Stomach (tissue), 9 donors: Measurements from ENCODE around the gene TWF2. TPM values are rescaled to one million over a fixed set of nuclear protein-coding genes. Genes with fewer than 3 reads are reported as not detected.
A peak's percentile ranks its signal among the peaks of the same experiment; 100 is the strongest.

Source experiments
- DNase-seq, 2 donors: peaks; one replicate each; pipeline versions ENCODE4 v3.0.0 to v3.0.0-alpha.2; 2013 to 2019
- H3K27ac ChIP-seq, 5 donors: fragments of 200-600 bp in 4 of 5; sonication (generic) in 4 of 5; one replicate each; pipeline ENCODE4 v1.5.1; 2013 to 2019; ENCODE audit warnings: mild to moderate bottlenecking in 1 of 5, moderate library complexity in 1 of 5
- H3K27me3 ChIP-seq, 3 donors: fragments of 200-600 bp; sonication (generic); one replicate each; pipeline ENCODE4 v1.5.1; 2017 to 2019; ENCODE audit warnings: mixed run types in 1 of 3
- H3K36me3 ChIP-seq, 4 donors: fragments of 200-600 bp; sonication (generic); 1 replicate in 3 of 4; 2 replicates in 1 of 4; pipeline ENCODE4 v1.5.1; 2016 to 2019
- H3K4me1 ChIP-seq, 4 donors: fragments of 200-600 bp; sonication (generic); one replicate each; pipeline ENCODE4 v1.5.1; 2016 to 2019
- H3K4me3 ChIP-seq, 4 donors: fragments of 200-600 bp; sonication (generic) in 3 of 4; one replicate each; pipeline ENCODE4 v1.5.1; 2016 to 2019; ENCODE audit warnings: mild to moderate bottlenecking in 1 of 4
- H3K9me3 ChIP-seq, 4 donors: fragments of 200-600 bp; sonication (generic); one replicate each; pipeline ENCODE4 v1.5.1; 2016 to 2019
- EP300 ChIP-seq: sonication (generic); formaldehyde crosslinking; IDR thresholded peaks from one replicate; pipeline ENCODE4 v1.6.1; 2017; ENCODE audit warnings: antibody characterized with exemption
- POLR2A ChIP-seq, 4 donors: fragments of 450-650 bp; IDR thresholded peaks; one replicate each; pipeline ENCODE4 v1.6.1; 2016; ENCODE audit warnings: antibody characterized with exemption in 4 of 4, control low read depth in 2 of 4, mild to moderate bottlenecking in 1 of 4, moderate library complexity in 1 of 4
- POLR2AphosphoS5 ChIP-seq, 3 donors: sonication (generic); formaldehyde crosslinking; IDR thresholded peaks; one replicate each; pipeline ENCODE4 v1.6.1; 2016; ENCODE audit warnings: antibody characterized with exemption in 3 of 3
- WGBS, 5 donors: extraction: QIAGEN DNeasy Blood & Tissue Kit in 3 of 5; methylation state at CpG; one replicate each; pipeline versions ENCODE4 v1.1.5 to v1.1.7; 2013 to 2018; 5-methylcytosine and 5-hydroxymethylcytosine counted together
- intact Hi-C: fragments of 100-400 bp; cut with DNase I; formaldehyde crosslinking; loops from one replicate; pipeline ENCODE4 v1.15.1; 2023; ENCODE audit warnings: low total_unique reads
- polyA plus RNA-seq, 3 donors: library from polyadenylated mRNA; stranded (reverse); fragments of 200-250 nt; gene quantifications; one replicate each; pipeline ENCODE4 v1.2.3, GENCODE V29; 2013
- total RNA-seq, 5 donors: library from RNA; depleted of rRNA; stranded (reverse); fragments of >200 nt; gene quantifications; one replicate each; pipeline versions ENCODE4 v1.1.0 to v1.2.3, GENCODE V29; 2014 to 2016
- TF ChIP-seq, protein P1 (sequence below), 7 experiments: fragments of 450-650 bp in 4 of 7; fragments of 200-600 bp in 3 of 7; sonication (generic) in 3 of 7; IDR thresholded peaks; one replicate each; pipeline ENCODE4 v1.5.1; 2016 to 2019; ENCODE audit warnings: antibody characterized with exemption in 7 of 7, control low read depth in 2 of 7, mild to moderate bottlenecking in 1 of 7
- donor health status: healthy with polysubstance abuse.
- donor health status: Bipolar disorder and iron deficiency.
- donor health status: healthy.

Gene TWF2
- total and polyA plus RNA-seq, 8 donors: 18.7 to 237 (median 40.0) TPM

DNA sequence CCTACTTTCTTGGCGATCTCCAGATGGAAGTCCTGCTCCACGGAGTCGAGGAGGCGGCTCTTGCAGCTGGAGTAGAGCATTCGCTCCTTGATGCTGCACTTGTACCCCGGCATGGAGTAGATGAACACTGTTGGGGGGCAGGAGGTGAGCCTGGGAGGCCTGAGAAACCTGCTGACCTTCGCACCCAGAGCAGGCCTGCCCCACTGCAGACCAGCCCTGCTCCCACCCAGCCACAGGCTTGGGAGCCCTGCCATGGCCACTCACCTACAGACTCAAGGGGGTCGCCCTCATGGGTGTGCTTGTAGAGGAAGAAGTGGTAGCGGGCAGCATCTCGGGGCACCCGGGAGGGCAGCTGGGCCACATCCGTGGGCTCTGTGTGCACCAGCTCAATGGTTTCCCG is 9.3 kb downstream of the TWF2 start:
- DNase-seq: peak in 1 of 2 donors; percentile 2
- Histone ChIP-seq H3K36me3 (peaks cover 47 to 74% (median 73%) of the 10 kb centered on the region in 4 donors), H3K9me3 (no peaks in the 10 kb centered on the region), H3K27me3 (no peaks in the 10 kb centered on the region), H3K27ac (no peak overlapping the region), H3K4me3 (no peak overlapping the region), H3K4me1 (peaks cover 0 to 27% (median 23%) of the 10 kb centered on the region in 4 donors)
- intact Hi-C loops: no loop called here
- 60 to 98% (median 96%) methylated on average over 1 to 13 of the region's 13 CpGs for WGBS, 5 donors
- TF ChIP-seq, protein P1, sequence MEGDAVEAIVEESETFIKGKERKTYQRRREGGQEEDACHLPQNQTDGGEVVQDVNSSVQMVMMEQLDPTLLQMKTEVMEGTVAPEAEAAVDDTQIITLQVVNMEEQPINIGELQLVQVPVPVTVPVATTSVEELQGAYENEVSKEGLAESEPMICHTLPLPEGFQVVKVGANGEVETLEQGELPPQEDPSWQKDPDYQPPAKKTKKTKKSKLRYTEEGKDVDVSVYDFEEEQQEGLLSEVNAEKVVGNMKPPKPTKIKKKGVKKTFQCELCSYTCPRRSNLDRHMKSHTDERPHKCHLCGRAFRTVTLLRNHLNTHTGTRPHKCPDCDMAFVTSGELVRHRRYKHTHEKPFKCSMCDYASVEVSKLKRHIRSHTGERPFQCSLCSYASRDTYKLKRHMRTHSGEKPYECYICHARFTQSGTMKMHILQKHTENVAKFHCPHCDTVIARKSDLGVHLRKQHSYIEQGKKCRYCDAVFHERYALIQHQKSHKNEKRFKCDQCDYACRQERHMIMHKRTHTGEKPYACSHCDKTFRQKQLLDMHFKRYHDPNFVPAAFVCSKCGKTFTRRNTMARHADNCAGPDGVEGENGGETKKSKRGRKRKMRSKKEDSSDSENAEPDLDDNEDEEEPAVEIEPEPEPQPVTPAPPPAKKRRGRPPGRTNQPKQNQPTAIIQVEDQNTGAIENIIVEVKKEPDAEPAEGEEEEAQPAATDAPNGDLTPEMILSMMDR (IDR thresholded peaks at IDR 0.05): no peak
- no peak for TF ChIP-seq POLR2AphosphoS5 (IDR thresholded peaks at IDR 0.05)
- no peak for TF ChIP-seq POLR2A (IDR thresholded peaks at IDR 0.05)
- no peak for TF ChIP-seq EP300

DNA sequence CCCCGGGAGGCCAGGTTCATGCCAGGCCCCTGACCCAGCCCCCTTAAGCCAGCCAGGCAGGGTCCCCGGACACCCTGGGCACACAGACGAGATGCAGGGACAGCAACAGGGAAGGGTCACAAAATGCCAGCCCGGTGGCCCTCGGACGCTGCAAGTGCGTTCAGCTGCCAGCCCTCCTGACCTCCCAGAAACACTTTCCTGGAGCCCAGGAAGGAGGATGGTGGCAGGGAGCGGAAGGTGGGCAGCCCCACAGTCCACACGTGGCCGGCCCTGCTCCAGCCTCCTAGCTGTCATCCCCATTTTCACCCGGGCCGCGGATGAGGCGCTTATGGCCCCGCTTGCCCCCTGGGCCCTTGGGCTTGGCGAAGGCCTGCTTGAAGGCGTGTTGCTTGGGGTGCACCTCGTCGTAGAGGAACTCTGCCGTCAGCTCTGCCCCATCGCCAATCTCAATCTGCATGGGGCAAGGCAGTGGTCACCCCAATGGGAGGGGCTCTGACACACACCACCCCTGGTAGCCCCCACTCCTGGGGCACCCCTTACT is 10.1 kb downstream of the TWF2 start:
- no peak overlapping the region for H3K4me3 ChIP-seq
- peaks cover 0 to 27% (median 18%) of the 10 kb centered on the region in 4 donors for H3K4me1 ChIP-seq
- WGBS, 5 donors: 86 to 97% (median 93%) methylated on average over 11 to 21 of the region's 21 CpGs
- DNase-seq: no peak
- TF ChIP-seq POLR2AphosphoS5 (IDR thresholded peaks at IDR 0.05): no peak
- H3K27ac ChIP-seq: no peak overlapping the region
- peaks cover 41 to 66% (median 65%) of the 10 kb centered on the region in 4 donors for H3K36me3 ChIP-seq
- H3K9me3 ChIP-seq: no peaks in the 10 kb centered on the region
- H3K27me3 ChIP-seq: no peaks in the 10 kb centered on the region
- intact Hi-C loops: no loop called here

DNA sequence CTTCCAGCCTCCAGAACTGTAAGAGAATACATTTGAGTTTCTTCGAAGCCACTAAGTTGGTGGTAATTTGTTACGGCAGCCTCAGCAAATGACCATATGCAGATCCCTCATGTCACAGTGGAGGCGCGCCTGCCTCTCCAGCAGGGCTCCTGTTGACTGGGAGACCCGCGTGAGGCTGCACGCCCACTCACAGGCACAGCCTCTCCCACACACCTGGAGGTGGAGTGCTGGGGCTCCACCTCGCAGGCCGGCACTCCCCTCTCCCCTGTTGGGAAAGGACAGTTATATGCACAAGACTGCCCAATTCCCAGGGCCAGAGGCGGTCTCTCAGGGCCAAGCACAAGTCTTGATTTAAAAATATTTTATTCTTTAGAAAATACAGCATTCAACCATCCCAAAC is 10.7 kb downstream of the TWF2 start:
- 80 to 89% (median 85%) methylated on average over 10 of the region's 10 CpGs for WGBS, 5 donors
- peaks cover 0 to 23% (median 16%) of the 10 kb centered on the region in 4 donors for H3K4me1 ChIP-seq
- peak in 1 of 2 donors; percentile 3 for DNase-seq
- H3K4me3 ChIP-seq: no peak overlapping the region
- H3K9me3 ChIP-seq: no peaks in the 10 kb centered on the region
- intact Hi-C loops: no loop called here
- no peak overlapping the region for H3K27ac ChIP-seq
- TF ChIP-seq EP300 (no peak), POLR2A (IDR thresholded peaks at IDR 0.05) (no peak), POLR2AphosphoS5 (IDR thresholded peaks at IDR 0.05) (no peak)
- TF ChIP-seq, protein P1 (IDR thresholded peaks at IDR 0.05): no peak
- peaks cover 41 to 63% (median 61%) of the 10 kb centered on the region in 4 donors for H3K36me3 ChIP-seq
- H3K27me3 ChIP-seq: no peaks in the 10 kb centered on the region

DNA sequence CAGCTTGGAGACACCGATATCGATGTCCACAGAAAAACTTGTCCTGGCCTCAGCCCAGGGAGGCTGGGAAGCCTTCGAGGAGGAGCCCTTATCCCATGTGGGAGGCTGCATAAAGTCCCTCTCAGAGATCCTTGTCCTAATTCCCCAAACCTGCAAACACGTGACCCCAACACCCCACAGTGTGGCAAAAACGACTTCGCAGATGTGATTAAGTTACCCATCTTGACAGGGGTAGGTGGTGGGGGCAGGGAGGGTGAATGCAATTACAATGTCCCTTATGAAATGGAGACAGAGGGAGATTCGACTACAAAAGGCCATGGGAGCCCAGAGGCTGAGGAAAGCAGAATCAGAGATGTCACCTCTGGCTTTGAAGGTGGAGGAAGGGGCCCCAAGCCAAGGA is 11.2 kb downstream of the TWF2 start:
- intact Hi-C loops: no loop called here
- H3K27ac ChIP-seq: no peak overlapping the region
- peaks cover 40 to 58% (median 56%) of the 10 kb centered on the region in 4 donors for H3K36me3 ChIP-seq
- no peak overlapping the region for H3K4me3 ChIP-seq
- peaks cover 0 to 18% (median 14%) of the 10 kb centered on the region in 4 donors for H3K4me1 ChIP-seq
- DNase-seq: no peak
- H3K9me3 ChIP-seq: no peaks in the 10 kb centered on the region
- TF ChIP-seq POLR2AphosphoS5 (IDR thresholded peaks at IDR 0.05) (no peak), EP300 (no peak), POLR2A (IDR thresholded peaks at IDR 0.05) (no peak)
- TF ChIP-seq, protein P1 (IDR thresholded peaks at IDR 0.05): no peak
- 78 to 85% (median 82%) methylated on average over 7 of the region's 7 CpGs for whole genome bisulfite sequencing, 5 donors
- H3K27me3 ChIP-seq: no peaks in the 10 kb centered on the region

DNA sequence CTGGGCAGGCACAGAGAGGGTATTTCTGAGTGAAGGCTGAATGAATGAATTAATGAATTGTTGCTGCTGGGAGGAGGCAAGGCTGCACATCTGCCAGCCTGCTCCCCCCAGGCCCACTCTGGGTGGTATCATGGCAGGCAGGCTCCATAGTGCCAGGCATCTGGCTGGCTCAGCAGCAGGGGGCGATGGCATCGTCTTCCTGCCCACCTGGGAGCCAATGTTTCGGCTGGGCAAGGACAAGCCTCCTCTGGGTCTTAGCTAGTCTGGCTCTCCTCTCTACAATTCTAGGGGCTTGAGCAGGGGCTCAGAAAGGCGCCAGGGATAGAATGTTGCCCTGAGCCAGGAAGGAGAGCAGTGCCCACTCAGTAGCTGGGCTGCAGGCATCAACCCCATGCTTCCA is 11.8 kb downstream of the TWF2 start:
- Histone ChIP-seq H3K36me3 (peaks cover 33 to 51% (median 49%) of the 10 kb centered on the region in 4 donors), H3K27ac (no peak overlapping the region), H3K4me1 (peaks cover 0 to 16% (median 8%) of the 10 kb centered on the region in 4 donors), H3K27me3 (no peaks in the 10 kb centered on the region), H3K9me3 (no peaks in the 10 kb centered on the region), H3K4me3 (no peak overlapping the region)
- intact Hi-C loops: no loop called here
- DNase-seq: no peak
- TF ChIP-seq, protein P1 (IDR thresholded peaks at IDR 0.05): no peak
- TF ChIP-seq POLR2AphosphoS5 (IDR thresholded peaks at IDR 0.05): no peak
- no peak for TF ChIP-seq POLR2A (IDR thresholded peaks at IDR 0.05)
- no peak for TF ChIP-seq EP300
- 80 to 93% (median 88%) methylated on average over 3 to 4 of the region's 4 CpGs for WGBS, 5 donors
